GM21390 (cell line): ENCODE measurements around the gene SIM1.

Experiments used
- ATAC-seq: cut with Tn5 transposase; IDR thresholded peaks from one replicate; pipeline ENCODE4 v1.9.1; 2021; ENCODE audit not compliant: unreplicated experiment

The SIM1 gene

DNA sequence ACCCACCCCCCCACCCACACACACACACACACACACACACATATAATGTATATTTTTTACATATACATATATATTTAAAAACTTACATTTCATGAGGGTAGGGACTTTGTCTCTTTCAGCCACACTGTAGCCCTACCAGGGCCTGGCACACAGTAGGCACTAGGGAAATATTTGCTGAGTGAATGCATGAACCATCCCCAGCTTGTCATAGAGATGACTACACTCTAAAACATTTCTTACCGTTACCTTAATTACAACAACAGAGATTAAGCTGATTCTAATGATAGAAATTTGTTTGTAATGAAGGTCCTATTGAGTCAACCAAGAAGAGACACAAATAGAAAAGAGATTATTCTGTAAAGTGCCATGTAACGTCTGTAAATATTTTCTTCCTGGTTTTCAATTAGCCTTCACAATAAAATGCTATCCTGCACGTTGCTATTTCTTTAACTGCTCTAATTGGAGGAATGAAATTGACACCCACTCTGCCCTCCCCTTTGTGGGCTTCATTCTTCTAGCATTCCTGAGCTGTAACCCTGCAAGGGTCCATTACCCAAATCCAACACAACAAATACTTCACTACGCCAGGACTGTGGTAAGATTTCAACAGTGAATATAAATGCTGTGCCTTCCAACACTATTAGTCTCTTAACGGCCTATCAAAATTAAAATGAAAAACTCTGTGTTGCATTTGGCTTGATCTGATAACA, 30.8 kb downstream of the SIM1 start:
- no peak for ATAC-seq

GRCh38 chr6:100432136-100432535, 32.6 kb downstream of the SIM1 start:
- ATAC-seq, result no peak

- no peak for ATAC-seq
Observed at GRCh38 chr6:100430962-100431361, 33.8 kb downstream of the SIM1 start.

GRCh38 chr6:100427452-100427851, 37.3 kb downstream of the SIM1 start:
- no peak for ATAC-seq

GRCh38 chr6:100426744-100427338, 37.9 kb downstream of the SIM1 start:
- ATAC-seq, result no peak

DNA sequence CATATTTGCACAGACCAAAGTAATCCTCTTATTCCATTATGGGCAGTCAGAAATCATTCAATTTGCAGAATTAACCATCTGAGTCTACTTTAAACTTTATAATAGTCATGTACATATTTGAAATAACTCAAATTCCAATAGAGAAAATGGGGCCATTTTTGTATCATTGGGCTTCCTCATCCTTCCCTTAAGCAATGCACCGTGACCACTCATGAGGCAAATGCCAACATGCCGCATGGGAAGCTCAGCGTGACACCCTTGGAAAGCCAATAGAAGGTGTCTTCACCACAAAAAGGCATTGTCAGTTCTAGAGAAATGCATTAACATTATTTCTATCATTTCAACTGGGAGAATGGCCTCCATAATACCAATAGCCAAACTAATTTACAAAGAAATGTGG, 38.5 kb downstream of the SIM1 start:
- no peak for ATAC-seq

- ATAC-seq, result no peak
Observed at GRCh38 chr6:100420711-100421110, 44.0 kb downstream of the SIM1 start.

GRCh38 chr6:100417036-100417435, 47.7 kb downstream of the SIM1 start:
- ATAC-seq, result no peak

DNA sequence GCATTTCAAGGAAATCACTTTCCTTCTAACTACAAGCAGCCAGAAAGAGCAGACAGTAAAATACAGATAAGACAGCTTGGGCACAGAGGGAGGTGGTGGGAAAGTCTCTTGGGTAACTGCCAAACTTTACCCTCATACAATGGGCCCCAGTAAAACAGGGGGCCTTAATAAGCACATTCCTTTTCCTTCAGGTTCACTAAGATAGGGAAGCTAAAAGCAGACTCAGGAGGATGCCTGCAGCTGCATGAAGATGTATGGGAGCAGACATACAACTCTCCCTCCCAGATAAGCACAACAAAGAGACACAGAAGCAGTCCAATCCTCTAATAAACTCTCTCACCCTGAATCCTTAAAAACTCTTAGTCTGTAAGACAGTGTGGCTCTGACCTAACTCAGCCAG, 49.0 kb downstream of the SIM1 start:
- ATAC-seq, result no peak

DNA sequence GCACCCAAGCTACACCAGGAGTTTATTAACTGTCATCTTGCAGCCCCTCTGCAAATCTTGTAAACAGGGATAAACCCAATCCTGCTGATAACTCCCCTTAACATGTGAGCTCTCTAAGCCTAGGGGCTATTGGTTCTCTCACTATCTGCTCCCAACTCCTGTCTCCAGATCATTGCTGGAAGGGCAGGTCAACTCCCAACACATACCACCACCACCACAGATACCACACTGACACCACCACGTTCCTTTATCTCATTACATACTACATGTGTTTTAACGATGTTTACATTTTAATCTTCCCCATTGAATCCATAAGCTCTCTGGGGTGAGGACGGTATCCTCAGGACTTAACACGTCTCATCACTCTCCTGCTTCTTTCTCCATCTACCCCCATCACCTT, 51.8 kb downstream of the SIM1 start:
- no peak for ATAC-seq

DNA sequence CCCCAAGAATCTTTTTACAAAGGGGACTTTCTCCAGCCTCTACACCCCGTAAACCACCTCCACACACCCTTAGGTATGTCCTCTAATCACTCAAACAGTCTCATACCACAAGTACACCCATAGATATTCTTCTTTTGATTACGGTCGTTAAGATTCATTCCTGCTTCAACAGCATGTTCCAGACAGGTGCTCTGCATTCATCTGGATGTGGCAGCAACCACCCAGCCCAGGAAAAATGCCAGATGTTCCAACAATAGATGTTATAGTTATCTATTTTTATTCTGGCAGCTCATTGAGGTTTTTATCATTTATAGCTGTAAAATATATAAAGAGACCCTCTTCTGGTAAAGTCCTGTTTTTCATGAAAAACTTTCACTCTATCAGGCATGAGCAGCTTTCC, 60.7 kb downstream of the SIM1 start:
- ATAC-seq, result no peak

GRCh38 chr6:100393493-100393892, 71.2 kb downstream of the SIM1 start:
- ATAC-seq, result no peak

- no peak for ATAC-seq
Observed at GRCh38 chr6:100392423-100392822, 72.3 kb downstream of the SIM1 start.

- ATAC-seq, result no peak
Observed at GRCh38 chr6:100388868-100389519, 75.7 kb downstream of the SIM1 start.

- no peak for ATAC-seq
Observed at GRCh38 chr6:100382767-100383195, 81.9 kb downstream of the SIM1 start.

GRCh38 chr6:100382031-100382430, 82.7 kb downstream of the SIM1 start:
- no peak for ATAC-seq

GRCh38 chr6:100381111-100381510, 83.6 kb downstream of the SIM1 start:
- ATAC-seq, result no peak

DNA sequence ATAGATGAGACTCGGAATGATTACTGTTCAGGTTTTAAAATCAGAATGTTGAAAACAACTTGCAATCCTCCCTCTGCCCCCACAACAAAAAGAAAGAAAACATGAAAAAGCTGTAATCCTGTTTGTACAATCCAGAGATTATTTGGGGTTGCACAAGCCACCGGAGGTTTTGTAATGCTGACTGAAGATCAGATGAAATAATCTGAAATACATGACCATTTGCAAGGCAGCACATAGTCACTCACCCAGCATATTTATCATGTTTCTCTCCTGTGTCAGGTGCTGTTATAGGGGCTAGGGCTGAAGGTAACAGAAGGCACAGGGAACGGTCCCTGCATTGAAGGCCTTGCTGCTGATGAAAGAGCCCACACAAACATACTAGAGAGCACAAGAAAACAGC, 85.3 kb downstream of the SIM1 start:
- ATAC-seq, result no peak

- no peak for ATAC-seq
Observed at GRCh38 chr6:100378576-100378975, 86.1 kb downstream of the SIM1 start.

- ATAC-seq, result peak; percentile 65
Observed at GRCh38 chr6:100376103-100376502, 88.6 kb downstream of the SIM1 start.

DNA sequence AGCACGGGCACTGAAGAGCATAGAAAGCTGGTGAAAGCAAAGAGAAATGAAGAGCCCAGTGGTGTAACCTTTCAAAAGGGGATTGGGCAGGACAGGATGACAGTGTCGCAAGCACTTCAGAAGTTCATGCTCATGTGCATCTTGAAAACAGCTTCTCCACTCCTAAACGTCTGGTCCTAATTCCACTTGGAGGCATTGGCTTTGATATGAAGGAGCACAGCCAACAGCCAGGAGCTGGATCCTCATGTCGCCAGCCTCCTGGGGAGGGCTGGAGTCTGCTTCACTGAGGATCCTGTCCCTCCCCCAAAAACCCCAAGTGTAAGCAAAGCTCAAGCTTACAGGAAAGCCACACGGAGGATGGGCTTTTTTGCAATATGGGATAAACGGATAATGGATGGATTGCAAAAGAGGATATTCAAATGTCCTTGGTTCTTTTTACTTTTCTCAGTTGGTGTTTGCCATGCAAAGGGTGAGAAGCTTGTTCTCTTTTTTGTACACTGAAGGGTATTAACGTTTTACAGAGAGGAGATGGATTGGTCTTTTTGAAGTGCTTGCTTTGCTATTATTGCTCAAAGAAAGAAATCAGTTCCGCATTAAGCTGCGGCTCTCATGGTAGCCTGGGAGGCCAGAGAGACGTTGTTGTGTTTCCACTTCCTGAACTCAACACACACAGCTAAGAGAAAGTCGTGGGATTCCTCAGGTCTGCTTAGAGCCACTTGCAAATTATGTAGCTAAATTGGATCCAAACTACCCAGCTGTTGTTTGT, 92.2 kb downstream of the SIM1 start:
- no peak for ATAC-seq

- ATAC-seq, result no peak
Observed at GRCh38 chr6:100371591-100371990, 93.1 kb downstream of the SIM1 start.
